B cell (primary cell): ENCODE data around the gene ZFYVE27.

Experiments
- CTCF ChIP-seq: fragments of 200-600 bp; IDR thresholded peaks from one replicate; pipeline ENCODE4 v1.8.0; 2022; ENCODE audit warnings: antibody characterized with exemption, mild to moderate bottlenecking
- EZH2 ChIP-seq: IDR thresholded peaks from 2 replicates; pipeline ENCODE4 v1.6.1; 2012; ENCODE audit warnings: borderline replicate concordance, low read depth, mild to moderate bottlenecking, moderate library complexity, low read length; ENCODE audit not compliant: insufficient read depth, poor library complexity, severe bottlenecking

GRCh38 chr10:97771055-97771891 lies 34.3 kb downstream of the ZFYVE27 start:
- no peak for TF ChIP-seq EZH2
- TF ChIP-seq CTCF: no peak
